ENCODE results near the gene PSAPL1.

- no peak for TF ChIP-seq REST (IDR thresholded peaks at IDR 0.05; ENCODE audit: insufficient replicate concordance, low read depth)
- TF ChIP-seq CTCF (IDR thresholded peaks at IDR 0.05; ENCODE audit: insufficient read depth, low read length) = no peak
- no peak for TF ChIP-seq GABPA (IDR thresholded peaks at IDR 0.05; ENCODE audit: low read depth)
- TF ChIP-seq POLR2AphosphoS5 (IDR thresholded peaks at IDR 0.05; ENCODE audit: low read depth) = no peak
Measured at GRCh38 chr4:7394681-7395451, 39.9 kb downstream of the PSAPL1 start.
